Fibroblast of pulmonary artery (primary cell): Measurements from ENCODE around the gene OLFML1.

ENCODE experiments used
- DNase-seq: peaks from one replicate; pipeline ENCODE4 v3.0.0-alpha.2; 2010; ENCODE audit warnings: low read depth
- H3K4me3 ChIP-seq: replicated peaks from 2 replicates; pipeline ENCODE4 v1.5.1; 2011; ENCODE audit warnings: low read depth, mild to moderate bottlenecking, control low read depth, low read length, moderate library complexity
- TF ChIP-seq, protein P1 (sequence below): IDR thresholded peaks from 2 replicates; pipeline ENCODE4 v1.5.1; 2011; ENCODE audit warnings: mild to moderate bottlenecking, control low read depth, low read length, inconsistent platforms; ENCODE audit errors: missing control alignments

Gene OLFML1

DNA sequence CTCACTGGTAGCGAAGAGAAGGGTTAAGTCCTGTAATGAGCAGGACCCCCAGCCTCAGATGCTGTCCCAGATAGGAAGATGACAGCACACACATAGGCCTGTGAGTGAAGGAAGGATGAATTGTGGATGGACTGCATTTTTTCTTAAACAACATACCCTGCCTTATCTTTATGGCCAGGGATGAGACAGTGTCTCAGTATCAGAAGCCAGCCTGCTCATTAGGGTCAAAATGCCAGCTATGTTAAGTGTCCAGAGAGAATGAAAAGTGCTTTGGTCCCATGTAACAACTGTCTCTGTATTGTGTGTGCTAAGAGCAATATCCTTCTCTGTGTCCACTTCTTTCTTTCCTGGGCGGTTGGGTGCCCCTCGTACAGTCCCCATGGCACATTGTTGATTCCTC, 58.7 kb downstream of the OLFML1 start:
- TF ChIP-seq, protein P1, sequence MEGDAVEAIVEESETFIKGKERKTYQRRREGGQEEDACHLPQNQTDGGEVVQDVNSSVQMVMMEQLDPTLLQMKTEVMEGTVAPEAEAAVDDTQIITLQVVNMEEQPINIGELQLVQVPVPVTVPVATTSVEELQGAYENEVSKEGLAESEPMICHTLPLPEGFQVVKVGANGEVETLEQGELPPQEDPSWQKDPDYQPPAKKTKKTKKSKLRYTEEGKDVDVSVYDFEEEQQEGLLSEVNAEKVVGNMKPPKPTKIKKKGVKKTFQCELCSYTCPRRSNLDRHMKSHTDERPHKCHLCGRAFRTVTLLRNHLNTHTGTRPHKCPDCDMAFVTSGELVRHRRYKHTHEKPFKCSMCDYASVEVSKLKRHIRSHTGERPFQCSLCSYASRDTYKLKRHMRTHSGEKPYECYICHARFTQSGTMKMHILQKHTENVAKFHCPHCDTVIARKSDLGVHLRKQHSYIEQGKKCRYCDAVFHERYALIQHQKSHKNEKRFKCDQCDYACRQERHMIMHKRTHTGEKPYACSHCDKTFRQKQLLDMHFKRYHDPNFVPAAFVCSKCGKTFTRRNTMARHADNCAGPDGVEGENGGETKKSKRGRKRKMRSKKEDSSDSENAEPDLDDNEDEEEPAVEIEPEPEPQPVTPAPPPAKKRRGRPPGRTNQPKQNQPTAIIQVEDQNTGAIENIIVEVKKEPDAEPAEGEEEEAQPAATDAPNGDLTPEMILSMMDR, result no peak
- H3K4me3 ChIP-seq, result no peak overlapping the region
- DNase-seq, result no peak

GRCh38 chr11:7545611-7546010, 60.3 kb downstream of the OLFML1 start:
- no peak overlapping the region for H3K4me3 ChIP-seq
- TF ChIP-seq, protein P1, result no peak
- DNase-seq, result no peak

DNA sequence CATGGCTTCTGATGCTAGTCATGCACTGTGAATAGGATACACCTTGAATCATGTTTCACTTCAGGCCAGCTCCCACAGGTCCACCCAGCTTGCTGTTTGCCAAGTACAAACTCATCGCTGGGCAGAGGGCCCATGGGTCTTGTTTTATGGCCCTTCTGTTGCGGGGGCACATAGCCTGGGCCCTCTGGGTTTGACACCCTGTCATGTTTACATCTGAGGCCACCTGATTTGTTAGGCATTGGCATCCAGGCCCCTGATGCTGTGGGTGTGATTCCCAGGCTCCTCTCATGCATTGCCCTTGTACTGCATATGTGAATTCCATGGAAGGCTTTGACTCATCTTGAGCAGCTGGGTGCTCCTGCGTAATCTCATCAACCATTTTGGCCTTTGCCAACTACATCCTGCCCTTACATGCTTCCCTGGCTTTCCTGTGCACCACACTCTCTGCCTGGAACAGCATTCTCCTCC, 61.1 kb downstream of the OLFML1 start:
- no peak for DNase-seq
- TF ChIP-seq, protein P1, result no peak
- no peak overlapping the region for H3K4me3 ChIP-seq

DNA sequence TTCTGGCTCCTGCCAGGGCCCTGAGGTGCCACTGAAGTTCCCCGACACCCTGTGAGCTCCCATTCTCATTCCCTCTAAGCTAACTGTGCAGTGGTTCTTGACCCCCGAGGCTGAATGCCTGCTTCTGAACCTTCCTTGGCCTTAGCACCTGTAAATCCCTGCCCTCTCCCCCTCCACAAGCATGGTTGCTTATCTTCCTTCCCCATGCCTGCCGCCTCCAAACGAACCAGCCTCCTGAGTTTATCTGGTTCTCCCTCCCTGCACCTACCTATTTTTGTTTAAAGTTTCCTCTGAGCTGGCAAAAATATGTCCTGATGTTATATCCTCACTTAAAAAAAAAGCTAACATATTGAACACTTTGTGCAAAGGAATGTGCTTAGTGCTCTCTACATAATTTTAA, 62.4 kb downstream of the OLFML1 start:
- no peak for DNase-seq
- TF ChIP-seq, protein P1, result no peak

DNA sequence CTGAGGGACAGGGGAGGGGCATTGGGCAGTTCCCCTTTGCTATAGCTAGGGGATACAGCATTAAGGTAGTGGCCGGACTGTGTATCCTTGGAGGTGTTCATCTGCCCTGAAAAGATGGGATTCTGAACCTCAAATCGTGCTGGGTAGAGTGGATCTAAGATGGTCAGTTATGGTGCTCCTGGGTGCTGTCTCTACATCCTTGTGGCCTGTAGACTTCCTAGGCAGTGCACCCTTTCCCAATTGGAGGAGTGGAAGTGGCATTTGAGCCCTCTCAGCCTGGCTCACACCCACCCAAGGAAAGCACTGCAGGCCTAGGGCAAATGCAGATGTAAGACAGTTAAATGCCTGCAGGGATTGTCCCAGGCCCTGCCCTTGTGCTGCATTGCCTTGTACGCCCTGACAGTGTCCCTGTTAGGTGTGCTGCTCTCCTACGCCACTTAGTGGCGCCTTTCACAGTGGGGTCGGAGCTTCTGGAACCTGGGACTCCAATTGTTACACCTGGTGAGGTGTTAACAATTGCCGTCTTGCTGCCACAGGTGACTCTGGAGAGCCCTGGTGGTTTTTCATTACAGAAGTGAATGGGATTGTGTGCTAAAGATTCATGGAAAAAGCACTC, 63.5 kb downstream of the OLFML1 start:
- no peak overlapping the region for H3K4me3 ChIP-seq
- TF ChIP-seq, protein P1, result no peak
- no peak for DNase-seq

More for the DNA sequence above, 62.4 kb downstream of the OLFML1 start:
- no peak overlapping the region for H3K4me3 ChIP-seq

DNA sequence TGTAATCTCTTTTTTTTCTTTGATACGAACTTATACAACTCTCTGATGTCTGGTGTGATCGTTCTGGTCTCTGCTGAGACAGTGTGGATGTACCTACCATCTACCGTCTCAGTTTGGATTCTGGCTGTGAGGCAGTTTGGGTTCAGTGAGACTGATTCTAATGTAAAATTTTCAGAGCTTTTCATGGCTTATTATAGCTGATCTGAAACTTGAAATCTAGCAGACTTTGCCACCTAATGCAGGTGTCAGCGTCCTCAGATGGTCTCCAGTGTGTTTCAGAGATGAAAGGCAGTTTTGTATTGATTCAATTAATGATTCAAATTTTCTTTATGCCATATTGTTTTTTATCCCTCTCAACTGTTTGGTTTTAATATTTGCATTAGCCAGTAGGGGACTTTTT, 64.4 kb downstream of the OLFML1 start:
- no peak for DNase-seq
- TF ChIP-seq, protein P1, result no peak
- H3K4me3 ChIP-seq, result no peak overlapping the region

GRCh38 chr11:7551571-7551970, 66.3 kb downstream of the OLFML1 start:
- peak; percentile 69 for DNase-seq
- H3K4me3 ChIP-seq, result no peak overlapping the region
- TF ChIP-seq, protein P1, result no peak
